AG08395 (cell line): ENCODE data around the gene CTSF.
A peak's percentile ranks its signal among the peaks of the same experiment; 100 is the strongest.
"Not testable (repeated sequence)": the region's sequence is repeated elsewhere in the genome, so short reads cannot be mapped to it uniquely, and the experiment has no call there.

Experiments used
- DNase-seq: peaks from one replicate; pipeline ENCODE4 v3.0.0; 2012; ENCODE audit warnings: mixed read lengths, low spot score

The CTSF gene

GRCh38 chr11:66589996-66590675 is 21.7 kb upstream of the CTSF start:
- no peak for DNase-seq

- not testable (repeated sequence) for DNase-seq
Observed at GRCh38 chr11:66589315-66589714, 20.9 kb upstream of the CTSF start.

- DNase-seq: no peak
Observed at GRCh38 chr11:66586136-66586535, 17.7 kb upstream of the CTSF start.

- DNase-seq: not testable (repeated sequence)
Observed at GRCh38 chr11:66585447-66585846, 17.0 kb upstream of the CTSF start.

- not testable (repeated sequence) for DNase-seq
Observed at GRCh38 chr11:66582565-66583147, 14.2 kb upstream of the CTSF start.

GRCh38 chr11:66581261-66581660 is 12.9 kb upstream of the CTSF start:
- no peak for DNase-seq

GRCh38 chr11:66580803-66581202 is 12.4 kb upstream of the CTSF start:
- no peak for DNase-seq

GRCh38 chr11:66579017-66579606 is 10.7 kb upstream of the CTSF start:
- DNase-seq: peak; percentile 92

- DNase-seq: no peak
Observed at GRCh38 chr11:66570850-66571180, 2.4 kb upstream of the CTSF start.

GRCh38 chr11:66570079-66570849 is 1.9 kb upstream of the CTSF start:
- DNase-seq: no peak

GRCh38 chr11:66569076-66569475 is 670 bp upstream of the CTSF start:
- DNase-seq: no peak

- no peak for DNase-seq
Observed at GRCh38 chr11:66567787-66568123, 651 bp downstream of the CTSF start.

GRCh38 chr11:66566221-66566620 is 2.2 kb downstream of the CTSF start:
- DNase-seq: no peak

GRCh38 chr11:66564984-66565383 is 3.4 kb downstream of the CTSF start:
- DNase-seq: no peak

- no peak for DNase-seq
Observed at GRCh38 chr11:66564538-66564937, 3.9 kb downstream of the CTSF start.

GRCh38 chr11:66563832-66564231 is 4.6 kb downstream of the CTSF start:
- DNase-seq: no peak

- DNase-seq: no peak
Observed at GRCh38 chr11:66562907-66563583, 5.4 kb downstream of the CTSF start.

- DNase-seq: no peak
Observed at GRCh38 chr11:66562275-66562674, 6.1 kb downstream of the CTSF start.

GRCh38 chr11:66561975-66562248 is 6.5 kb downstream of the CTSF start:
- DNase-seq: no peak

- DNase-seq: no peak
Observed at GRCh38 chr11:66561178-66561974, 7.0 kb downstream of the CTSF start.

- DNase-seq: no peak
Observed at GRCh38 chr11:66559866-66560676, 8.3 kb downstream of the CTSF start.
